HL-60 (cell line): ENCODE measurements around the gene RIPOR2.

ENCODE experiments used
- DNase-seq, 2 experiments: peaks; one replicate each; pipeline ENCODE4 v3.0.0-alpha.2; 2010 to 2020; ENCODE audit warnings: low read depth in 1 of 2, low spot score in 1 of 2
- H3K27ac ChIP-seq: fragments of 250-450 bp; sonication (Bioruptor Pico); replicated peaks from 2 replicates; pipeline ENCODE4 v1.5.1; 2020; ENCODE audit warnings: mild to moderate bottlenecking, moderate library complexity
- H3K27me3 ChIP-seq: fragments of 250-450 bp; sonication (Bioruptor Pico); 2 replicates; pipeline ENCODE4 v1.5.1; 2021; ENCODE audit warnings: mild to moderate bottlenecking, moderate library complexity; ENCODE audit not compliant: insufficient read depth, poor library complexity, severe bottlenecking
- H3K4me3 ChIP-seq: replicated peaks from 2 replicates; pipeline ENCODE4 v1.5.1; 2011; ENCODE audit warnings: mild to moderate bottlenecking, control low read depth, low read length; ENCODE audit not compliant: insufficient read depth
- GABPA ChIP-seq: IDR thresholded peaks from 2 replicates; pipeline ENCODE4 v1.6.1; 2012; ENCODE audit warnings: low read depth
- POLR2AphosphoS5 ChIP-seq: IDR thresholded peaks from 2 replicates; pipeline ENCODE4 v1.6.1; 2012; ENCODE audit warnings: low read depth
- SPI1 ChIP-seq: IDR thresholded peaks from 2 replicates; pipeline ENCODE4 v1.6.1; 2012; ENCODE audit warnings: low read depth, mild to moderate bottlenecking, borderline replicate concordance
- TF ChIP-seq, protein P1 (sequence below): IDR thresholded peaks from one replicate; pipeline ENCODE4 v1.5.1; 2011; ENCODE audit warnings: low read length, control low read depth, inconsistent platforms; ENCODE audit not compliant: insufficient read depth
- TF ChIP-seq, protein P2 (sequence below): IDR thresholded peaks from 2 replicates; pipeline ENCODE4 v1.6.1; 2012; ENCODE audit warnings: low read depth; ENCODE audit not compliant: insufficient replicate concordance

Gene RIPOR2

DNA sequence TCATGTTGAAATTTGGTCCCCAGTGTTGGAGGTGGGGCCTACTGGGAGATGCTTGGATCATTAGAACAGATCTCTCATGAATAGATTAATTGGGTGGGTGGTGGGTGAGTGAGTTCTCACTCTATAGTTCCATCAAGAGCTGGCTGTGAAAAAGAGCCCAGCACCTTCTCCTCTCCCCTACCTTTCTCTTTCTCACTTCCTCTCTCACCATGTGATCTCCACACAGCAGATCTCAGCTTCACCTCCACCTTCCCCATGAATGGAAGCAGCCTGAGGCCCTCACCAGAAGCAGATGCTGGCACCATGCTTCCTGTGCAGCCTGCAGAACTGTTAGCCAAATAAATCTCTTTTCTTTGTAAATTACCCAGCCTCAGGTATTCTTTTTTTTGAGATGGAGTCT, 173.9 kb downstream of the RIPOR2 start:
- Histone ChIP-seq H3K27ac (no peak overlapping the region), H3K4me3 (no peak overlapping the region)
- TF ChIP-seq, protein P1, sequence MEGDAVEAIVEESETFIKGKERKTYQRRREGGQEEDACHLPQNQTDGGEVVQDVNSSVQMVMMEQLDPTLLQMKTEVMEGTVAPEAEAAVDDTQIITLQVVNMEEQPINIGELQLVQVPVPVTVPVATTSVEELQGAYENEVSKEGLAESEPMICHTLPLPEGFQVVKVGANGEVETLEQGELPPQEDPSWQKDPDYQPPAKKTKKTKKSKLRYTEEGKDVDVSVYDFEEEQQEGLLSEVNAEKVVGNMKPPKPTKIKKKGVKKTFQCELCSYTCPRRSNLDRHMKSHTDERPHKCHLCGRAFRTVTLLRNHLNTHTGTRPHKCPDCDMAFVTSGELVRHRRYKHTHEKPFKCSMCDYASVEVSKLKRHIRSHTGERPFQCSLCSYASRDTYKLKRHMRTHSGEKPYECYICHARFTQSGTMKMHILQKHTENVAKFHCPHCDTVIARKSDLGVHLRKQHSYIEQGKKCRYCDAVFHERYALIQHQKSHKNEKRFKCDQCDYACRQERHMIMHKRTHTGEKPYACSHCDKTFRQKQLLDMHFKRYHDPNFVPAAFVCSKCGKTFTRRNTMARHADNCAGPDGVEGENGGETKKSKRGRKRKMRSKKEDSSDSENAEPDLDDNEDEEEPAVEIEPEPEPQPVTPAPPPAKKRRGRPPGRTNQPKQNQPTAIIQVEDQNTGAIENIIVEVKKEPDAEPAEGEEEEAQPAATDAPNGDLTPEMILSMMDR = no peak
- TF ChIP-seq GABPA (no peak), SPI1 (no peak), POLR2AphosphoS5 (no peak)
- TF ChIP-seq, protein P2, sequence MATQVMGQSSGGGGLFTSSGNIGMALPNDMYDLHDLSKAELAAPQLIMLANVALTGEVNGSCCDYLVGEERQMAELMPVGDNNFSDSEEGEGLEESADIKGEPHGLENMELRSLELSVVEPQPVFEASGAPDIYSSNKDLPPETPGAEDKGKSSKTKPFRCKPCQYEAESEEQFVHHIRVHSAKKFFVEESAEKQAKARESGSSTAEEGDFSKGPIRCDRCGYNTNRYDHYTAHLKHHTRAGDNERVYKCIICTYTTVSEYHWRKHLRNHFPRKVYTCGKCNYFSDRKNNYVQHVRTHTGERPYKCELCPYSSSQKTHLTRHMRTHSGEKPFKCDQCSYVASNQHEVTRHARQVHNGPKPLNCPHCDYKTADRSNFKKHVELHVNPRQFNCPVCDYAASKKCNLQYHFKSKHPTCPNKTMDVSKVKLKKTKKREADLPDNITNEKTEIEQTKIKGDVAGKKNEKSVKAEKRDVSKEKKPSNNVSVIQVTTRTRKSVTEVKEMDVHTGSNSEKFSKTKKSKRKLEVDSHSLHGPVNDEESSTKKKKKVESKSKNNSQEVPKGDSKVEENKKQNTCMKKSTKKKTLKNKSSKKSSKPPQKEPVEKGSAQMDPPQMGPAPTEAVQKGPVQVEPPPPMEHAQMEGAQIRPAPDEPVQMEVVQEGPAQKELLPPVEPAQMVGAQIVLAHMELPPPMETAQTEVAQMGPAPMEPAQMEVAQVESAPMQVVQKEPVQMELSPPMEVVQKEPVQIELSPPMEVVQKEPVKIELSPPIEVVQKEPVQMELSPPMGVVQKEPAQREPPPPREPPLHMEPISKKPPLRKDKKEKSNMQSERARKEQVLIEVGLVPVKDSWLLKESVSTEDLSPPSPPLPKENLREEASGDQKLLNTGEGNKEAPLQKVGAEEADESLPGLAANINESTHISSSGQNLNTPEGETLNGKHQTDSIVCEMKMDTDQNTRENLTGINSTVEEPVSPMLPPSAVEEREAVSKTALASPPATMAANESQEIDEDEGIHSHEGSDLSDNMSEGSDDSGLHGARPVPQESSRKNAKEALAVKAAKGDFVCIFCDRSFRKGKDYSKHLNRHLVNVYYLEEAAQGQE = no peak

DNA sequence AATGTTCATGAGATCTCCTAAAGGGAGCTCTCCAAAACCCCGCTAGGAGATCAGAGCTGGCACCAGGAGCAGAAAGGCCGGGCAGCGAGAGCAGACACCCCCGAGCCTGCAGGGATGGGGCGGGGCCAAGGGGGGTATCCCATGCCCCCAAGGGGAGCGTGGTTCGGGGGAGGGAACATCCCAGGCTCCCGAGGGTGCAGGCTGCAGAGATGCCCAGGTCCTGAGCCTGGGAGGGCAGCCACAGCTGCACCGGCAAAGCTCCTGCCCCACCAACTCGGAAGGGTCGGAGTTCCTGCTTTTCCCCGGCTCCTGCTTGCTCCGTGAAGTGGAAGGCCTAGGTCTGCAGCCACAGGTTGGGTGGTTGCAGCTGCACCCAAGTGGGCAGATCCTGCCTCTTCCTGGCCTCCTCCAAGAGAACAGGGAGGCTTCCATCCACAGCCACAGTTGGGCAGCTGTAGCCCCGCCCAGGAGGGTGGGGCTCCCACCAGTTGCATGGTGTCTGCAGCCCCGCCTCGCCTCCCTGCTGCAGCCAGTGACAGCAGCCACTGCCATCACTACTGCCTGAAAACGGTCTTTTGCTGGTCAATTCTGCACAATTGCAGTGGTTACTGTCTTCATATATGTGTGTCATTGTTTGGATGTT, 174.4 kb downstream of the RIPOR2 start:
- Histone ChIP-seq H3K27ac (no peak overlapping the region), H3K27me3 (no peaks in the 10 kb centered on the region), H3K4me3 (no peak overlapping the region)
- DNase-seq = no peak
- no peak for TF ChIP-seq SPI1
- no peak for TF ChIP-seq GABPA
- no peak for TF ChIP-seq POLR2AphosphoS5
- TF ChIP-seq, protein P1 = no peak
- TF ChIP-seq, protein P2 = no peak

More for the DNA sequence above, 173.9 kb downstream of the RIPOR2 start:
- H3K27me3 ChIP-seq = no peaks in the 10 kb centered on the region
- no peak for DNase-seq

DNA sequence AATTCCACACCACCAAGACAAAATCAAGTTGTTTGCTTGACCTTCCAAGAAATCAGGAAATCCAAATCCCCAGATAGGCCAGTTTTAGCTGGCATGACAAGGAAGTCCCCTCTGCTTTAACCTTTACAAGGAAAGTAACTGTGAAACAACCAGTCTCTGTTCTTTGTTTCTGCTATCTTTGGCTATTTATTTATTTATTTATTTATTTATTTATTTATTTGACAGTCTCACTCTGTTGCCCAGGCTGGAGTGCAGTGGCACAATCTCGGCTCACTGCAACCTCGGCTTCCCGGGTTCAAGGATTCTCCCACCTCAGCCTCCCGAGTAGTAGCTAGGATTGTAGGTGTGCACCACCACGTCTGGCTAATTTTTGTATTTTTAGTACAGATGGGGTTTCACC, 175.6 kb downstream of the RIPOR2 start:
- H3K27me3 ChIP-seq = no peaks in the 10 kb centered on the region
- H3K4me3 ChIP-seq = no peak overlapping the region
- no peak for TF ChIP-seq GABPA
- DNase-seq = no peak
- no peak overlapping the region for H3K27ac ChIP-seq

DNA sequence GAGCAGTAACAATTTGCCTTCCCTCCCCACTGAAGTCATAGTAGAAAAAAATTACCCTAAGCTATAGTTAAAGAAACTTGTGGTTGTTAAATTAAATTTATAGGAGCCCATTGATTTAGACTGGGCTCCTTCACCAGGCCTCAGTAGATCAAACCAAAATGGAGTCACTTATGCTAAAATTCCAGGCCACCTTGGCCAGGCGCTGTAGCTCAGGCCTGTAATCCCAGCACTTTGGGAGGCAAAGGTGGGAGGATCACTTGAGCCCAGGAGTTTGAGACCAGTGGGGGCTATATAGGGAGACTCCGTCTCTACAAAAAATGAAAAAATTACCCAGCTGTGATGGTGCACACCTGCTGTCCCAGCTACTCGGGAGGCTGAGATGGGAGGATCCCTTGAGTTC, 176.0 kb downstream of the RIPOR2 start:
- no peak overlapping the region for H3K27ac ChIP-seq
- DNase-seq = no peak
- no peak for TF ChIP-seq SPI1
- no peak for TF ChIP-seq POLR2AphosphoS5
- TF ChIP-seq, protein P2 = no peak
- no peaks in the 10 kb centered on the region for H3K27me3 ChIP-seq
- no peak overlapping the region for H3K4me3 ChIP-seq
